ELF-1 (cell line): ENCODE results near the gene LMTK2.

Experiments used
- DNase-seq: peaks from one replicate; pipeline ENCODE4 v3.0.0-alpha.2; 2016; ENCODE audit warnings: low read depth, low spot score

LMTK2 gene

DNA sequence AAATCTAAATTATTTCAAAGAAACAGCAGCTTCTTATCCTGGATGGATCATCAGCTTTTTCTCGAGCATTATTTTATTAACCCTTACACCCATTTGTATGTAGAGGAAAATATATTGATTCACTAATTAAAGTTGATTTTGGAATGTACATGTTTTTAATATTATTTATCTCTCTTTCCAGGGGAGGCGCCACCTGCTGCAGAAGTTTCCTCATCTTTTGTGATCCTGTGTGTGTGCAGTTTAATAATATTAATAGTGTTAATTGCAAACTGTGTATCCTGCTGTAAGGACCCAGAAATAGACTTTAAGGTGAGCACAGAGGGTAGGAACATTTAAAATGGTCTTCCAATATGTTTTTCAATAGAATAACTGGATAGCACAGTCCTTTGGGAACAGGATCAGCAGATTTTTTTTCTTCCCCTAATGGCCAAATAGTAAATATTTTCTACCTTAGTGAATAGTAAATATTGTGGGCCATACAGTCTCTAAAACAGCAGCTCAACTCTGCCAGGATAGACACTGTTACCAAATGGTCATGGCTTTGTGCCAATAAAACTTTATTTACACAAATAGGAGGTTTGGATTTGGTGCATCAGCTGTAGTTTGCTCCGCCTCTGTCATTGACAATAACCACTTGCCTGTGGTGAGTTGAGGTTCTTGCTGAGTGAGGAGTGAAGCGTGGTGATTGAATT is 30.6 kb downstream of the LMTK2 start:
- no peak for DNase-seq

DNA sequence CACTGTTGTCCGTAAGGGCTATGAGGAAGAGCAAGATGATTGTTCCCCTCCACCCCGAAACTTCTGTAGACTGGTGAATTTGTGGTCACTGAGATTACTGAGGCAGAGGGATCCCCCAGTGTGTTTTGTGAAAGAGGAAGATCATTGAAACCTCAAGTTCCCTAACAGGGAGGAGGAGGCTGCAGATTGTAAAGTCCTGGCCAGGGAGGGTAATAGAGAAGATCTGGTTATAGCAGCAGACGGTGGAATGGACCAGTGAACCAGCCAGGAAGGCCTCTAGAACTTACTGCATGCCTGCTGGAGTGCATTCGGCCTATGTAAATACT is 31.1 kb downstream of the LMTK2 start:
- no peak for DNase-seq

DNA sequence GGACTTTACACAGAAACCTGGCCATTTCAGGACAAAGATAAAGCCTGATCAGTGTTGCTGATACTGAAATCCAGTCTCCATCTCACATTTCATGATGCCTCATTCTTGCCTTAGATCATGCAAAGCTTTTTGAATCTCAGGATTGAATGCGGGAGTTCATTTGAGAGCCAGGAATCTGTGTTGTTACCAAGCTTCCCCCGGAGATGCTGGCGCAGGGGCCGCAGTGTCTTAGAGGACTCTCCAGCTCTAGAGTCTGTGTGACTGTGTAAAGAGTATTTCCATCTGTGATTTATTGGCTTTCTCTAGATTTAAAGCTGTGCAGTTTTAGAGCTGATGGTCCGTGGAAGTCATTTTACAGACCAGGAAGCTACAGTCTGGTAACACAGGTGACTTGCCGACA is 32.0 kb downstream of the LMTK2 start:
- no peak for DNase-seq

DNA sequence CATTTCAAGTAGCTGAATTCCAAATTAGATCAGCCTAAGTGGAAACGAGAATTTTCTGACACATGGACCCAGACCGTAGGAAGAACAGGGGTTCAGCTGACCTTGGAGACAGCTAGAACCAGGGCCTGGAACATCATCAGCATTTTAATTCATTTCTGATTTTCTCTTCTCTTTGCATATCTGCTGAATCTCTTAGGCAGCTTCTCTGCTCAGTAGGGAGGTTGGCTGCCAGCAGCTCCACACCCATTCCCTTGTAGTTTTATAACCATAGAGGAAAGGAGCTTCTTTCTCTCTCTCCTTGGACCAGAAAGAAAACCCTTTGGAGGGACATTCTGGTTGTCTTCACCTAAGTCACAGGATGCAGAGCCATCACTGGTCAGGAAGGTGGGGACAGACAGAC is 36.0 kb downstream of the LMTK2 start:
- DNase-seq: no peak

DNA sequence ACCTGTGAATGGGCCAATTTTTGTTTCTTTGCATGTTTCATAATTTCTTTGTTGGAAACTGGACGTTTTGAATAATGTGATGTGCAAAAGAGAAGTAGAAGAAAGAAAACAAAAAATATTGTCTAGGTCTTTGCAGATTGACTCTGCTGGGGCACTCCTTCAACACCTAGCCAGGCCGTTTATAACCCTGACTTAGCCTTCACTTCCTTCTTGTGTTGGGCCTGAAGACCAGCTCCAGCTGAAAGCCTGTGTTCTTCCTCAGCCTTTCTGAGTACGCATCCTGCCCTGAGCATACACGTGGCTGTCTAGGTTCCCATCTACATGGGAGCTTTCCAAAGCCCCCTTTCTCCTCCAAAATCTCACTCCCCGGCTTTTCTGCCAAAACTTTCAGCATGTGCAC is 41.9 kb downstream of the LMTK2 start:
- DNase-seq: no peak

DNA sequence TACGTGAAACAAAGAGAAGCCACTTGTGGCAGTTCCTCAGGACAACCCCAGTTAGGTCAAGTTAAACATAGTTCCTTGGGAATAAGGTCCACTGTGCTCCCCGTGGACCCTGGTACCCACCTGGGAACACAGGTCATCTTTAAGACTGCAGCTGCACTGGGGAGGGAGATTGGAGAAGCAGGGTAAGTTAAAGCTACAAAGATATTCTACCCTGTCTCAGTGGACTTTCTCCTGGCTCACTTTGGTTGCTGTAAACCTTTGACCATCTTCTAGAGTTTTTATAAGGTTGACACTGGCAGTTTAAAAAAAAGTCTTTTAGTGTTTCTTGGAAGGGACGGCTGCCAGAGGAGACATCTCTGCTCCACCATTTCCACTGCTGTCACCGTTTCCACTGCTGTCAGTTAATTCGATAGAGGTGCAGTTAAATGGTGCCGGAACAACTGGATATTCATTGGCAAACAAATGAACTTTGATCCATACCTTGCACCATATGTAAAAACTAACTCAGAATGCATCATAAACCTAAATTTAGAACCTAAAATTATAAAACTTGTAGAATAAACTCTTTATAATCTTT is 42.5 kb downstream of the LMTK2 start:
- no peak for DNase-seq

DNA sequence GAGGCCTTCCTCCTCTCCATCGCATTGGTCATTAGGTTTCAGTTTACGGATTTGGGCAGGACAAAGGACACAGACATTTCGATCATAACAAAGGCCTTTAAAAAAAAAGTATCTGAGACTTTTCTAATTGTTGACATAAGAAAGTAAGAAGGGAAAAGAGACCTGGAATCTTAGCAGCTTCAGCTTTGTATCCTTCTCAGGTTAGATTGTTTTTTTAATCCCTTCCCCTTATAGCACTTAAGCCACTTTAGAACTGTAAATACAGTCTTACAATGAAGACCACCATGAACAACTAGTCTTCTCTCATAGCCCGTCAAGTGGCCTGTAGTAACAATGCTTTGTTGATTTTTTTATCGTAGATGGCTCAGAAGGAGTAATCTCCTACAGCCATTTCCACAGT is 45.2 kb downstream of the LMTK2 start:
- no peak for DNase-seq

DNA sequence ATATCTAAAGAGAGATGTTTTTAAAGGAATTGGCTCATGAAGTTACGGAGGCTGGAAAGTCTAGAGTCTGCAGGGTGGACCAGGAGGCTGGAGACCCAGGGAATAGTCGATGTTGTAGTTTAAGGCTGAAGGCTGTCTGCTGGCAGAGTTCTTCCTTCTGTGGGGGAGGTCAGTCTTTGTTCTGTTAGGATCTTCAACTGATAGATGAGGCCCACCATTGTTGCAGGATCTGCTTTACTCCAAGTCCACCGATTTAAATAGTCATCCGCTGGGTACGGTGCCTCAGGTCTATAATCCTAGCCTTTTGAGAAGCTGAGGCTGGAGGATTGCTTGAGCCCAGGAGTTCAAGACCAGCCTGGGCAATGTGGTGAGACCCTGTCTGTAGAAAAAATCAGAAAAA is 50.0 kb downstream of the LMTK2 start:
- DNase-seq: no peak

DNA sequence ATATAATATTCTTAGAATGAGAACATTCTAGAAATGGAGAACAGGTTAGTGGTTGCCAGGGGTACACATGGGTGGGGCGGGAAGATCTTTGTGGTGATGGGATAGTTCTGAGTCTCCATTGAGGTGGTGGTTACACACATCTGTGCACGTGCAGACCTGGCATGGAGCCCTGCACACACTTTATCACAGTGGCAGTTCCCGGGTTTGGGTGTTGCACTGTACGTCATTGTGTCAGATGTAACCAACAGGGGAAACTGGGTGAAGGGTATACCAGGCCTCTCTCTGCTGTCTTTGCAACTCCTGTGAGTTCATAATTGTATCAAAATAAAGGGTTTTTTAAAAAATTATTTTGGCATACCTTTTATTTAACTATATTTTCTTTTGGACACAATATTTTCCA is 51.1 kb downstream of the LMTK2 start:
- no peak for DNase-seq

DNA sequence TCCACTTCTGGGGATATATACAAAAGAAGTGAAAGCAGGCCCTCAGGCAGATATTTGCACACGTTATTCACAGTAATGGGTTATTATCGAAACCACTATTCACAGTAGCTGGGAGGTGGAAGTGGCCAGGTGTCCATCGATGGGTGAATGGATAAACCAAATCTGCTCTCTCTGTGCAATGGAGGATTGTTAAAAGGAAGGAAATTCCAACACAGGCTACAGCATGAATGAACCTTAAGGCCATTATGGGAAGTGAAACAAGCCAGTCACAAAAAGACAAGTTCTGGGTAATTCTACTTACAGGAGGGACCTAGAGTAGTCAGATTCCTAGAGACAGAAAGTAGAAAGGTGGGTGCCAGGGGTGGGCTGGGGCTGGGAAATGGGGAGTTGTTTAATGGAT is 56.1 kb downstream of the LMTK2 start:
- DNase-seq: no peak

DNA sequence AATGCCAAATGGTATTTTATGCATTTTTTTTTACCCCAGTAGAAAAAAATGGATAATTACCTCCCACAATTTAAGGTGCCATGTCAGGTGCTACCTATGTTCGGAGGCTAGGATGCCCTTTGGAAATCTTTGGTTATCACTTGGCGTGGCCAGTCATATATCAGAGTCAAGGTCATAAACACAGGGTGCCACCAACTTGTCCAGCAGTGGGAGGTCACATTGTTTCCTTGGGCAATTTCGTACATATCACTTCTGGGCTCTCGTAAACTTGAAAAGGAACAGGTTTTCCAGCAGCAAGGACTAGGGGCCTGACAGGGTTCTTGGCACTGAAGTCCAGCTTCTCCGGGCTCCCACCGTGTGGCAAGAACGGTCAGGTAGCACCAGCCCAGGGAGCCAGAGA is 56.6 kb downstream of the LMTK2 start:
- no peak for DNase-seq

DNA sequence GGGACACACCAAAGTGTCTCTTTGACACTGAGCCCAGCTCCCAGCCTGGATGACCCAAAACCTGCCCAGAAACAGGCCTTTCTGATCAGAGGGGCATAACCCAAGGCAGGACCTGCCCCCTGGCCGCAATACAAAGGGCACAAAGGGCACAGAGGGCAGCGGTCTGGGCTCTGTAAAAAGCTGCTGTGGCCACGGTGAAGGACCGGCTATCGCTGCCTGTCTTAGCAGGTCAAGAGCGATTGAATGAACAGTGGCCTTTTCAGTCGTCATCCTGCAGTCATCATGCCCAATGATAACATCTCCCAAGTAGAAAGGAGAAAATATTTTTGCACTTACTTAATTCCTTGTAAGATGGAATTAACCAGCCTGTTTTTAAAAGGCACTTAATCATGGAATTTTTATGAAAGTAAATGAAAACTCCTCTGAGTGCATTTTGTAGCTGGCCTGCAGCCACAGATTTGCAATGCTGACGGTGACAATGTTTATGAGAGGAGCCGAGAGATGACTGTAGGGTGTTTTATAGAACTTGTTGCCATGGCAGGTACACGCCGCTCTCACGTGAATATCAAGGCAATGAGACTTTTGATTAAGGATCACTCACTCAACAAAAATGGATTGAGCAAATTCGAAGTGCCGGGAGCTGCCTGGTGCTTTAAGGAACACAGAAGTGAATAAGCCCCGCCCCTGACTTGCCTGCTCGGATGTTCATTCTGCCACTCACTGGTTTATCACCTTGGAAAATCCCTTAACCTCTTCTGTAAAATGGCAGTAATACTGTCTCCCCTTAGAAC is 57.2 kb downstream of the LMTK2 start:
- no peak for DNase-seq

DNA sequence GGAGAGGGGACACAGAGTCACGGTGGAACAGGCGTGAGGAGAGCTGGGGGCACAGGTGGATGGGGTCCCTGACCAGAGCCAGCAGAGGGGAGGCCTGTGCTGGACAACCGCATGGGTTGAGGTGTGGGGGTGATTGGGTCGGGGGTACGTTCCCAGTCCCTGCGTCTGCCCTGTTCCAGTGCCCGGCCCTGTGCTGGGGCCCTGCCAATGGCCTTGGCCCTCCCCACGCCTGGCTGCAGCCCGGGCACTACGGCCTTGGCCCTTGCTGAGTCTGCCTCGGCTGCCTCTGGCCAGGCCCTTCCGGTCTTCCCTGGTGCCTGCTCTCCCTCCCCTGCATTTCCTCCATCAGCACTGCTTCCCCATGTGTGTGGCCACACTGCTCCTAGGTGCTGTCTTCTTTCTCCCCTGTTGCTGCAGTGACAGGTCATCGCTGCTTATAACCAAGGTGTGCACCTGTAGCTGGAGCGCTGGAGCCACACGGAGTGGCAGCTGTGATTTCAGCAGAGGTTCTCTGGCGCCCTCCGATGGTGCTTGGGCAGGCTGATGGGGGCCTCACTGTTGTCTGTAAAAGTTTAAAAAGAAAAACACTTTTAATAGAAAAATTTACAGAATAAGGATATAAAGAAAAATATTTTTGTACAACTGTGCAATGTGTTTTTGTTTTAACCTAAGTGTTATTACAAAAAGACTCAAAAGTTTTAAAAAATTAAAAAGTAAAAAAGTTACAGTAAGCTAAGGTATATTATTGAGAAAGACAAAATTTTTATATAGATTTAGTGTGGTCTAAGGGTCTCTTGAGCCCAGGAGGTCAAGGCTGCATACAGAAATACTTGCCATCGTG is 59.4 kb downstream of the LMTK2 start:
- DNase-seq: peak; percentile 49

DNA sequence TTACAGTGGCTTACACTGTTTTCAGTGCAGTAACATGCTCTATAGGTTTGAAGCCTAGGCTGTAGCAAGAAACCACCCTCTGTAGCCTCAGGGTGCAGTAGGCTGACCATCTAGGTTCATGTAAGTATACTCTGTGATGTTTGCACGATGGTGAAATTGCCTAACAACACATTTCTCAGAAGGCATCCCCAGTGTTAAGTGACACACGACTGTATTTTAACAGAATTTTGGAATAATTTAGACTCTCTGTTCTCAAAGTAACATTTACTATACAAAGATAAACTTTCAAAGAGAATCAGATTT is 60.0 kb downstream of the LMTK2 start:
- no peak for DNase-seq

DNA sequence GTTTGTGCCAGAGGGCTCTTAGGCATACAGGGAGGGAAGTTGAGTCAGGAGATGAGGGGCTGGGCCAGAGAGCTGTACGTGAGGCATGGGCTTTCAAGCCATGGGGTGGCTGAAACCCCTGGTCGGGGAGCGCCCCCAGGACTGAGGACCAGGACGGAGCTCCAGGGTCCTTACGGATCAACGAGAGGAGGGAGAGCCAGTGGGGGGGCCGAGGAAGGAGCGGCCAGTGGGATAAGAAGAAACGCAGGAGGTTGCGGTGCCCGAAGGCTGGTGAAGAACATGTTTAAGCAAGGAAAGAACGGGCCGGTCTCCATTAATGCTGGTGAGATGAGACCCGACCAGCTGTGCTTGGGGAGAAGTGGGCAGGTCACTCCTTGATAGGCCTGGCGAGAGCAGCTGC is 61.0 kb downstream of the LMTK2 start:
- no peak for DNase-seq

DNA sequence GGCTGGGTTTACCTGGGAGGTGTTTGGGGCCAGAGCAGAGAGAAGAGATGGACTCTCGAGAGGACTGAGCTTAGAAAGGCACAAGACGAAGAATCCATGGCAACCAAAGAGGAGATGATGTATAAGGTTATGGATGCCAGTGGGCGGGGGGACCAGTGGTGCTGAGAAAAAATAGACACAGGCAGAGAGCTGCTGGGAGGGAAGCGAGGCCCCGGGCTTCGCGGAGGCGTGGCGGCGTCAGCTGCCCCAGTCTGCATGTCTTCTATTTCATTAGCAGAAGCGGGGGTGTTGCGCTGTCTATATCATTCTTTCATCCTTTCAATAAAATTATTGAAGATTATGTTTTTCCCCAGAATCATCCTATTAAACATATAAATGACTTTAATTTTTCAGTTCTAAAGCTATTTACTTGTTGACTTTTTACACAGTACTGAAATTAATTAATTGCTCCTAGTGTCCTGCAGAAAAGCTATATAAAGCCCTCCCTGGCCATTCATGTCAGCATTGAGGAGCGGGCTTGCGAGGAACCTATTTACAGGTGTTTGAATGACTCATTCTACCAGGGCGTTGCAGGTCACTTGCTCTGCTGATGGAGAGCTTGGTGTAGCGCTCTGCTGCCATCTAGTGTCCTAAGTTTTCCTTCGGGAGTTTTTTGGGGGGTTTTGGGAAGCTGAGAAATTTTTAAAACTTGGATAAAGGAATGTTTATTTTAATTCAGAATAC is 61.7 kb downstream of the LMTK2 start:
- DNase-seq: peak; percentile 76

DNA sequence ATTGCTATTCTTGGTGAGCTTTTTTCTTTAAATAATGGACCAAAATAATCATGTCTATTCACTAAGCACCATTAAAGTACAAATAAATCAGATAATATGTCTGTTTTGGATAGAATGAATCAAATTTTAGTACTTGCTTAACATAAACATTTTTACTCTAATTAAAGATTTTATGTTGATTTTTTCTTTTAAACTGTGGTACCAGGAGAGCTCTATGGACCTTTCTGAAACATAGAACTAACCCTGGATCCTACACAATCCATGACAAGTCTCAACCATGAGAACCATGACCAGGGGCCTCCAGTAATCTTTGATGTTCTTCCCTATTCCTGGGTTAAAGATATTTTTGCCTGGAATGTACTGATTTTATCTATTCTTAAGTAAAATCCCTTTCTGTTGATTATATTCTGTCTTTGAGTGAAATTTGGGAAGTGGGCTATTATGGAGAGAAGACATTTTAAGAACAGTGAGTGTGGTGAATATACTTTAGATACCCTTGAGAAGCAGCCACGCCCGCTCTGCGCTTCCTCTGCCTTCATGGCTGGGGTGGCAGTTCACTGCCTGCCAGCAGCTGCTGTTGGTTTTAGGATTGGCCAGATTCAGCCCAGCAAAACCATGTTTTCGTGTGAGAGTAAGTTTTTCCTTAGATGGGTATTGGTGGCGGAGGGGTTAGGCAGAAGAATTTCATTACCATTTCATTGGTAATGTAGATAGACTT is 62.4 kb downstream of the LMTK2 start:
- DNase-seq: no peak

DNA sequence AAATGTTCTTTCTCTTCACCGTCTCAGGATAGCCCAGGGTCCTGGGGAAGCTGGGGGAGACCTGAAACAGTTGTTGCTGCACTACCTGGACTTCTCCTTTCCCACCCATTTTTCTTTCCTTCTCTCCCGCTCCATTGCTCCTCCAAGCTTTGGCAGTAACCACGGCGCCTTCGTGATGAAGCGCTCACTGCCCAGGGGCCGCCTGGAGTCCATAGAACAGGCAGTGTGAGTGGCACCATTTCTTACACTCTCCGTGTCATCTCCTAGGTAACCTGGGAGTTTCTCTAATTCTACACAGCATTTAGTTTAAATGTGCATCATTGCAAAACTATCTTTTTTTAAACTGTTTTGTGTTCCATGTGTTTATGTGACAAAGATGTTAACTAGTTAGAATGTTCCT is 64.3 kb downstream of the LMTK2 start:
- no peak for DNase-seq

DNA sequence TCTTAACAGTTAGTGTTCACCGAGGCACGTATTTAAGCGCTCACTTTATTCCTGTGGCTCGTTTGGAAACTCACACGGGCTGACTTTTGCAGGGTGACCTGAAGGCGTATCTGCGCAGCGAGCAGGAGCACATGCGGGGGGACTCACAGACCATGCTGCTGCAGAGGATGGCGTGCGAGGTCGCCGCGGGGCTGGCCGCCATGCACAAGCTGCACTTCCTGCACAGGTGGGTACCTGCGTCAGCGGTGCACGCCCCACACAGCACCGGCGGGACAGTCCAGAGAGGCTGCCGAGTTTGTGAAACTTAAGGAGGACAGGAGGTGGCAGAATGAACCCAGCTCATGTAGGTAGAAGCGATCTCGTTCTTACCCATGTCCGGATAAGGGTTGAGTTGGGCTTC is 64.8 kb downstream of the LMTK2 start:
- no peak for DNase-seq

DNA sequence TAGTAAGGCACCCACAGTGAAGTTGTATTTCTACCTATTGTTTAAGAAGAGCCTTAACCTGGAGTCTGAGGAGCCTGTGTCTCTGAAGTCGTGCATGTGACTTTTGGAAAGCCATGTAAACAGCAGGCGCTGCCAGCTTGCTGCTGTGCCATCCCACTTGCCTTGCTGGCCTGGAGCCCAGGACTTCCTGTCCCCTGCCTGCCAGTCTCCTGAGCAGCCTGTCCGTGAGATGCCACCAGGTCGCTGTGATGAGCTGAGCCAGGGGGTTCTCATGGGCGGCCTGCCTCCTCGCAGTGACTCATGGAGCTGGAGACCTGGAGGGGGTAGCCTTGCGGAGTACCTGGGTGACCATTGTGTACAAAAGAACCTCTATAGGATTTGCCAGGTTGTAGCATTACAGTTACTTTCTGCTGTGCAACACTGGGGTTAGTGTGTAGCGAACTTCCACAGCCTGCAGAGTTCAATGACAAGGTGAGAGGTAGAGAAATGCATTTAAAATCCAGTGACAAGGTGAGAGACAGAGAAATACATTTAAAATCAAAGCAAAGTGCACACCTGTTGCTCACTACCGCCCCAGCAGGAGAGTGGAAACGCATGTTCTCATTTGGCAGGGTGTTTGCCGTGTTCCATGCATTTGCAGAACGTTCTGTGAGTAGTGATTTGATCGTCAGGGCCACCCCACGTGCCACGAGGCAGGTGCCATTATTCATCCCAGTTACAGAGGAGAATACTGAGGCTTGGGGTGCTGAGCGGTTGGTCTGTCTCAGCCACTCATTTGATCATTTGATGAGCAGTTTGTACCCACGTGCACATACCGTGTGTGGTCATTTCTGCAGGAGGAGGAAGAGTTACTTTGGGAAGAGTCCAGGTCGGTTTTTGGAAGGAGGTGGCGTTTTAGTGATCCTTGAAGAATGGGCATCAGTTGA is 67.9 kb downstream of the LMTK2 start:
- DNase-seq: no peak
